Retinal pigment epithelial cell (primary cell): ENCODE measurements around the gene ORC1.
"Not testable (repeated sequence)": the region's sequence is repeated elsewhere in the genome, so short reads cannot be mapped to it uniquely, and the experiment has no call there.

Source experiments
- DNase-seq: peaks from one replicate; pipeline ENCODE4 v3.0.0-alpha.2; 2010; ENCODE audit warnings: low read depth
- H3K4me3 ChIP-seq: 2 replicates; pipeline ENCODE4 v1.5.1; 2011; ENCODE audit warnings: mild to moderate bottlenecking, low read length, control low read depth, moderate library complexity
- CTCF ChIP-seq: conservative IDR thresholded peaks from 2 replicates; pipeline ENCODE4 v1.5.1; 2011; ENCODE audit warnings: low read depth, low read length, control low read depth, inconsistent platforms

Gene ORC1

DNA sequence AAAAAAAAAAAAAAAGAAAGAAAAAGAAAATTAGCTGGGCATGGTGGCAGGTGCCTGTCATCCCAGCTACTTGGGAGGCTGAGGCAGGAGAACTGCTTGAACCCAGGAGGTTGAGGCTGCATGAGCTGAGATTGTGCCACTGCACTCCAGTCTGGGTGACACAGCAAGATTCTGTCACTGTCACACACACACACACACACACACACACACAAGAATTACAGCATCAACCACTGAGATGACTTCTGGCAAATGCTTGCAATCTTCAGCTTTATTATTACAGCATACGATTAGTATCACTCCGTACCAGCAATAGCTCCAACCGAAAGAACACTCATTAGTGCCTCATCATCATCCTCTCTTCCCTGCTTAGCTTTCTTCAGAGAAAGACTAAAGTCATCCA, 4.6 kb downstream of the ORC1 start:
- H3K4me3 ChIP-seq: no peak overlapping the region
- no peak for TF ChIP-seq CTCF
- DNase-seq: no peak

DNA sequence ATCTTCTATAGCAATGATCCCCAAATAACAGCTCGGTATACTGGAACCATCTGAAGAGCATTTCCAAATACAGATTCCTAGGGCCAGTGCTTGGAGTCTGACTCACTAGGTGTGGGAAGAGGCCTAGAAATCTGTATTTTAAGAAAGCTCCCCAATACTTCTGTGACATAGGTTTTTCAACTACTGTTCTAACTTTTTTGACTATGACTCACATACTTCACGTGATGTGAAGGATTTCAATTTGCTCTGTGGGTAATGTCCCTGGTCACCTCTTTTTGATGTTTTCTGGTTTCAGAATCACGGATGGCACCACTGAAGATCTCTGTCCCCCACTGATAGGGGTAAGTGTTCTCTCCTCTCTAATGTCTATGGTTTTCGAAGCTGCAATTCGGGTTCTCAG, 11.0 kb downstream of the ORC1 start:
- no peak for DNase-seq
- TF ChIP-seq CTCF: no peak
- no peak overlapping the region for H3K4me3 ChIP-seq

- DNase-seq: no peak
- no peak for TF ChIP-seq CTCF
- H3K4me3 ChIP-seq: no peak overlapping the region
Measured at GRCh38 chr1:52386458-52386857, 17.8 kb downstream of the ORC1 start.

DNA sequence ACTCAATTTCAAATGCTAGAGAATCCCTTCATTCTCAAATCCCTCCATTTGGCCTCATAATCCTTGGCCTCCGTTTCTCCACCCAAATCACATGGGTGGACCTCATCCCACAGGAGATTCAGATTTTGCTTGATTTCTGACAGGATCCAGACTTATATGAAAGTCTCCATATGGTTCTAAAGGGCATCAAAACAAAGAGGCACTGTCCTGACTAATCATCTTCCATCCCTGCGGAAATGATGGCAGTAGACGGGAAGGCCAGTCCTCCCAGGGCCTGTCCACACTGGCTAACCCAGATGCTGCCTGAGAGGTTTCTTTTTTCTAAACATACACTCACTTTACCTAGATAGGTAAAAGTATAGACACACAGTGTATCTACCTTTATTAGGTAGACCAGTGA, 18.8 kb downstream of the ORC1 start:
- no peak overlapping the region for H3K4me3 ChIP-seq
- no peak for TF ChIP-seq CTCF
- DNase-seq: no peak

GRCh38 chr1:52369851-52370250, 34.4 kb downstream of the ORC1 start:
- not testable (repeated sequence) for DNase-seq, H3K4me3 ChIP-seq

DNA sequence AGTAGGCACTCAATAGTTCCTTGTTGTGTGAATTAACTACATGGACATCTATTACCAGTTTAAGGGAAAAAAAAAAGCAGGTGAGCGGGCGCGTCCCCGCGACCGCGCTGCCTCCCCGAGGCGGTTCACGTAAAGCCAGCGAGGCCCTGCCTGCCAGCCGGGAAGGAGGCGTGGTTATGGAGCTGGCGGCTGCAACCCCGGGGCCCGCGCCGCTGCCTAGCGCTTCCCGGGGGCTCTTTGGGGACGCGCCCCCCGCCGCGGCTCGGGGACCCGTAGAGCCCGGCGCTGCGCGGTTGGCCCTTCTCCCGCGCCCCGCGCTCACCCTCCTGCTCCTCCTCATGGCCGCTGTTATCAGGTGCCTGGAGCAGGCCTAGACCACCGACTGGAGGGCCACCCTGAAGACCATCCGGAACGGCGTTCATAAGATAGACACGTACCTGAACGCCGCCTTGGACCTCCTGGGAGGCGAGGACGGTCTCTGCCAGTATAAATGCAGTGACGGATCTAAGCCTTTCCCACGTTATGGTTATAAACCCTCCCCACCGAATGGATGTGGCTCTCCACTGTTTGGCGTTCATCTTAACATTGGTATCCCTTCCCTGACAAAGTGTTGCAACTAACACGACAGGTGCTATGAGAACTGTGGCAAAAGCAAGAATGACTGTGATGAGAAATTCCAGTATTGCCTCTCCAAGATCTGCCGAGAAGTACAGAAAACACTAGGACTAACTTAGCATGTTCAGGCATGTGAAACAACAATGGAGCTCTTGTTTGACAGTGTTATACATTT, 35.6 kb downstream of the ORC1 start:
- TF ChIP-seq CTCF: peak; percentile 23
- no peak for DNase-seq
- peak overlapping the region; percentile 43 for H3K4me3 ChIP-seq

- no peak for DNase-seq
- TF ChIP-seq CTCF: no peak
- no peak overlapping the region for H3K4me3 ChIP-seq
Measured at GRCh38 chr1:52367272-52367671, 37.0 kb downstream of the ORC1 start.
